ENCODE results near the gene PNPLA8.

DNA sequence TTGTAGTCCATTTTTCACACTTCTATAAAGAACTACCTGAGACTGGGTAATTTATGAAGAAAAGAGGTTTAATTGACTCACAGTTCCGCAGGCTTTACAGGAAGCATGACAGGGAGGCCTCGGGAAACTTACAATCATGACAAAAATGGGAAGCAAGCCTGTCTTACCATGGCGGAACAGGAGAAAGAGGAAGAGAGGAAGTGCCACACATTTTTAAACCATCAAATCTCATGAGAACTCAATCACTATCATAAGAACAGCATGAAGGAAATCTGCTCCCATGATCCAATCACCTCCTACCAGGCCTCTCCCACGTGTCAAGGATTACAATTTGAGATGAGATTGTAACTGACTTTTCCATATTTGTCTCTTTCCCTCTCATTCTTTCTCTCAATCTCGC lies 9.3 kb upstream of the PNPLA8 start:
- TF ChIP-seq POLR2A (IDR thresholded peaks at IDR 0.05; ENCODE audit: low read length) (no peak), GATA1 (IDR thresholded peaks at IDR 0.05; ENCODE audit: low read depth, low read length) (no peak)

All from erythroblast (primary cell).